Measurements from ENCODE around the gene STAT3.
"Not testable (repeated sequence)": the region's sequence is repeated elsewhere in the genome, so short reads cannot be mapped to it uniquely, and the experiment has no call there.

Gene STAT3

DNA sequence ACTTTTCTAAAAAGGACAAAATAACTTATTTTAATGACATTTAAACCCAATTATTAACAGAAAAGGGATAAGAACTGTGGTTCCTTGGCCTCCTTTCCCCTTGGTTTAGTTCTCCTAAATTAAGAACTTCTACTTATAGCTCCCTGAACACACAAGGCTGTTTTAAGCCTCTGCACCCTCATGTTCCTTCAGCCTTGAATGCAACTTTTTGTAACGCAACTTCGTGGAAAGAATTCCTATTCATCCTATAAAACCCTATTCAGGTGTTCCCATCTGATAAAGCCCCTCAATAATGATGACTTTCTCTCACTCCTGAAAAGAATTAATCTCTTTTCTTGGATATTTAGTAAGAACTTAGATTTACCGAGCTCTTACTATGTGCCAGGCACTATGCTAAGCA, 6.3 kb downstream of the STAT3 start:
- Mint-ChIP-seq H3K4me3 (no peak overlapping the region), H3K27ac (peak overlapping the region; percentile 62), H3K36me3 (ENCODE audit: low read depth) (peaks cover 19% of the 10 kb centered on the region), H3K27me3 (ENCODE audit: low read depth) (no peaks in the 10 kb centered on the region), H3K9me3 (no peaks in the 10 kb centered on the region), H3K4me1 (ENCODE audit: low read depth) (peaks cover 45% of the 10 kb centered on the region)
- DNase-seq (ENCODE audit: low spot score), result no peak

DNA sequence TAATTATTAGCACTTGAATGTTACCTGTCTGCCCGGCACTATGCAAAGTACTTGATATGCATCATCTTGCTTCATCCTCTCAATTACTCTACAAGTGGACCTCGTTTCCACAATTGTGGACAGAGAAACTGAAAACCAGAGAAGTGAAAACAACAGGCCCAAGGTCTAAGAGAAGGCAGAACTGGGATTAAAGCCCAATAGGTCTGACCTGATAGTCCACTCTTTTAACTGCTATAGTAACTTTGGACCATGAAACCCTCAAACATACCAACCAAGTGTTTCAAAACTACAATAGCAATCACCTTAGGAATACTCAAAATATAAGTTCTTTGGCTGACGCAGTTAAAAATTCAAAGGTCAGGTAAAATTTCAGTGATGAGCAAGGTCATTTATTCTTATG, 7.3 kb downstream of the STAT3 start:
- H3K4me3 Mint-ChIP-seq, result no peak overlapping the region
- DNase-seq (ENCODE audit: low spot score), result no peak
- no peak overlapping the region for H3K27ac Mint-ChIP-seq
- H3K36me3 Mint-ChIP-seq (ENCODE audit: low read depth), result peaks cover 14% of the 10 kb centered on the region
- H3K9me3 Mint-ChIP-seq, result no peaks in the 10 kb centered on the region
- no peaks in the 10 kb centered on the region for H3K27me3 Mint-ChIP-seq (ENCODE audit: low read depth)
- peaks cover 40% of the 10 kb centered on the region for H3K4me1 Mint-ChIP-seq (ENCODE audit: low read depth)

DNA sequence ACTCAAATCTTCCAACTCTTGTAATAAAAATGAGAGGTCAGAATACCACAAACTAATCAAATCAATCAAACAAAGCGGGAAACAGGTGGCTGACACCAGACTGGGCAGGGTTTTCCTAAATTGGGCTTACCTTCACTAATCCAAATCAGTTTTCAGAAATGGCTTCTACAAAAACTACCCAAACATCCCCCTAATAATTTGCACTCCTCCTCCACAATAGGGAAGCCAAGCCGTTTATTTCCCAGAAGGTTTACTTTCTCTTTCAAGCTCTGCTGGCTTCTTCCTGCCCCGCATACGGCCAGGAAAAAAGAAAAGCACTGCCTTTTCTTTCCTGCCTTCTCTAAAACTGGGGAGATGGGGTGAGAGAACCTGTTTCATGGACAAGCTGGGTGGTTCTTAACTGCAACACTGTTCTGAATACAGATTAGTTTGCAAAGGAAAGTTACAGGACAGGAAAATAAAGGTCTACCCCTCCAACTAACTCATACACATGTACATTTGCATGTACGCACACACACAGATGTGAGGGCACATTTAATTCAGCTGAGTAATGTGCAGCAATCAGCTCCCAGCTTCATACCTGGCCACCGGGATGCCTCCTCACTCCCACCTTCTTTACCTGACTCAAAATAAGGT, 9.2 kb downstream of the STAT3 start:
- DNase-seq (ENCODE audit: low spot score), result no peak
- no peaks in the 10 kb centered on the region for H3K9me3 Mint-ChIP-seq
- H3K4me1 Mint-ChIP-seq (ENCODE audit: low read depth), result peaks cover 34% of the 10 kb centered on the region
- H3K27me3 Mint-ChIP-seq (ENCODE audit: low read depth), result no peaks in the 10 kb centered on the region
- peak overlapping the region; percentile 77 for H3K27ac Mint-ChIP-seq
- peaks cover 16% of the 10 kb centered on the region for H3K36me3 Mint-ChIP-seq (ENCODE audit: low read depth)
- H3K4me3 Mint-ChIP-seq, result peak overlapping the region; percentile 88

DNA sequence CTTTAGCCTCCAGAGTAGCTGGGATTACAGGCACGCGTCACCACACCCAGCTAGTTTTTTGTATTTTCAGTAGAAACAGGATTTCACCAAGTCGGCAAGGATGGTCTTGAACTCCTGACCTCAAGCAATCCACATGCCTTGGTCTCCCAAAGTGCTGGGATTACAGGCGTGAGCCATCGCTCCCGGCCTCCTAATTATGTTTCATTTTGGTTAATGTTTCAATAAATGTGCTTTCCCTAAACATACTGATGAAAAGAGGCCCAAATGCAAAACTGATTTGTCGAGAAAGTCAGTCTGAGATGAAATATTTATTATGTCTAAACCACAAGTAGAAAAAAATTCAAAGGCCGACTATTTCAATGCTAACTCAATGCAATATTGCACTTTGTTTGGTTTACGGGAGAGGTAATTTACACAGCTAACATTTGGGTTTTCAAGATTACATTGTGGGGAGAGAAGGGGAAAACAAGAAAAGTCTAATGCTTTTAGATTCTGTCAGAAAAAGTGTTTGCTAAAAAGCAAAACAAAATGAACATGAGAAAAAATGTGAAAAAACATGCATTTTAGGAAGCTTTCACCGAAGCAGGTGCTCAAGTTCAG, 9.8 kb downstream of the STAT3 start:
- DNase-seq (ENCODE audit: low spot score), result no peak
- Mint-ChIP-seq H3K27ac (peak overlapping the region; percentile 77), H3K4me3 (peak overlapping the region; percentile 88), H3K36me3 (ENCODE audit: low read depth) (peaks cover 17% of the 10 kb centered on the region), H3K9me3 (no peaks in the 10 kb centered on the region), H3K4me1 (ENCODE audit: low read depth) (peaks cover 34% of the 10 kb centered on the region), H3K27me3 (ENCODE audit: low read depth) (no peaks in the 10 kb centered on the region)

DNA sequence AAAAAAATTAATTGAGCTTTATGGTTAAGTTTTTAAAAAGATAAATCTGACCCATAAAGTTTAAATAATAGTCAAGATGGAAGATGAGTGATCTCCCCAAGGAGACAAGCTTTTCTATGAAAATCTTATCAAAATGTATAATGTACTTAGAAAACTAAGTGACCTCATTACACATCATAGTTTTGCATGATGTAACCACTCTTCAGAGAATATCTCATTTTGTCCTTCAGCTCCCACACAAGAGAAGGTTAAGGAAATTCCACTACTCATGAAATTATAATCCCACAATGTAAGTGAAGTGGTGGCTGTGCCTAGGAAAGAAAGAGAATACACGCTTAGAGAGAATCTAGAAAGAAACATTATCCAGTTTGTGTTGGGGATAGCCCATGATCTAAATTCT, 14.3 kb downstream of the STAT3 start:
- Mint-ChIP-seq H3K4me3 (no peak overlapping the region), H3K4me1 (ENCODE audit: low read depth) (peaks cover 28% of the 10 kb centered on the region), H3K27me3 (ENCODE audit: low read depth) (no peaks in the 10 kb centered on the region), H3K27ac (no peak overlapping the region), H3K36me3 (ENCODE audit: low read depth) (peaks cover 24% of the 10 kb centered on the region), H3K9me3 (peaks cover 5% of the 10 kb centered on the region)
- no peak for DNase-seq (ENCODE audit: low spot score)

DNA sequence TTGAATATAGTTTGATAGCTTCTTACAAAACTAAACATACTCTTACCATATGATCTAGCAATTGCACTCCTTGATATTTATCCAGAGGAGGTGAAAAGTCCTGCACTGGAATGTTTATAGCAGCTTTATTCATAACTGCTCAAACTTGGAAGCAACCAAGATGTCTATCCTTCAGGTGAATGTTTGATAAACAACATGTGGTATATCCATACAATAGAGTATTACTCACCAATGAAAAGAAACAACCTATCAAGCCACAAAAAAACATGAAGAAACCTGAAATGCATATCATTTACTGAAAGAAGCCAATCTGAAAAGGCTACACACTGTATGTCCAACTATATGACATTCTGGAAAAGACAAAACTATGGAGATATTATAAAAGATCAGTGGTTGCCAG, 16.1 kb downstream of the STAT3 start:
- peaks cover 5% of the 10 kb centered on the region for H3K9me3 Mint-ChIP-seq
- DNase-seq (ENCODE audit: low spot score), result no peak
- H3K27me3 Mint-ChIP-seq (ENCODE audit: low read depth), result no peaks in the 10 kb centered on the region
- H3K4me1 Mint-ChIP-seq (ENCODE audit: low read depth), result peaks cover 28% of the 10 kb centered on the region
- H3K27ac Mint-ChIP-seq, result no peak overlapping the region
- peaks cover 22% of the 10 kb centered on the region for H3K36me3 Mint-ChIP-seq (ENCODE audit: low read depth)
- no peak overlapping the region for H3K4me3 Mint-ChIP-seq

DNA sequence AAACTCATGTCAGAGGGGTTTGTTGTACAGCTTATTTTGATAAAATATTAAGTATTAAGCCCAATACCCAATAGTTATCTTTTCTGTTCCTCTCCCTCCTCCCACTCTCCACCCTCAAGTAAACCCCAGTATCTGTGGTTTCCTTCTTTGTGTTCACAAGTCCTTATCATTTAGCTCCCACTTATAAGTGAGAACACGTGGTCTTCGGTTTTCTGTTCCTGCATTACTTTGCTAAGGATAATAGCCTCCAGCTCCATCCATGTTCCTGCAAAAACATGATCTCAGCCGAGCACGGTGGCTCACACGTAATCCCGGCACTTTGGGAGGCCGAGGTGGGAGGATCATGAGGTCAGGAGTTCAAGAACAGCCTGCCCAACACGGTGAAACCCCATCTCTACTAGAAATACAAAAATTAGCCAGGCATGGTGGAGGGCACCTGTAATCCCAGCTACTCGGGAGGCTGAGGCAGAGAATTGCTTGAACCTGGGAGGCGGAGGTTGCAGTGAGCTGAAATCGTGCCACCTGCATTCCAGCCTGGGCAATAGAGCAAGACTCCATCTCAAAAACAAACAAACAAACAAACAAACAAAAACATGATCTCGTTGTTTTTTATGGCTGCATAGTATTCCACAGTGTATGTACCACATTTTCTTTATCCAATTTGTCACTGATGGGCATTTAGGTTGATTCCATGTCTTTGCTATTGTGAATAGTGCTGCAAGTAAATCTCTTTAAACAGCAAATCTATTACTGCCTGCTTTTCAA, 19.3 kb downstream of the STAT3 start:
- not testable (repeated sequence) for DNase-seq (ENCODE audit: low spot score); H3K27ac Mint-ChIP-seq; H3K9me3 Mint-ChIP-seq; H3K27me3 Mint-ChIP-seq (ENCODE audit: low read depth); H3K4me3 Mint-ChIP-seq
- Mint-ChIP-seq H3K4me1 (ENCODE audit: low read depth) (peaks cover 44% of the 10 kb centered on the region), H3K36me3 (ENCODE audit: low read depth) (peaks cover 21% of the 10 kb centered on the region)

DNA sequence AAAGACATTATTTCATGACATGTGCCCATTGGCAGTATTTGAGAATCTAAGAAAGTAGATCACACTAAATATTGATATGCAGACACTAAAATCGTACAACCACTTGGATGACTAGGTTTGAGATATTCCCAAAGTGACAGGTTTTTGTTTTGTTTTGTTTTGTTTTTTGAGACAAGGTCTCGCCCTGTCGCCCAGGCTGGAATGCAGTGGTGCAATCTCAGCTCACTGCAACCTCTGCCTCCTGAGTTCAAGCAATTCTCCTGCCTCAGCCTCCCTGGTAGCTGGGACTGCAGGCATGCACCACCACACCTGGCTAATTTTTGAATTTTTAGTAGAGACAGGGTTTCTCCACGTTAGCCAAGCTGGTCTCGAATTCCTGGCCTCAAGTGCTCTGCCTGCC, 19.9 kb downstream of the STAT3 start:
- H3K9me3 Mint-ChIP-seq; H3K4me3 Mint-ChIP-seq; DNase-seq (ENCODE audit: low spot score); H3K27me3 Mint-ChIP-seq (ENCODE audit: low read depth); H3K27ac Mint-ChIP-seq: not testable (repeated sequence)
- Mint-ChIP-seq H3K4me1 (ENCODE audit: low read depth) (peaks cover 49% of the 10 kb centered on the region), H3K36me3 (ENCODE audit: low read depth) (peaks cover 22% of the 10 kb centered on the region)

DNA sequence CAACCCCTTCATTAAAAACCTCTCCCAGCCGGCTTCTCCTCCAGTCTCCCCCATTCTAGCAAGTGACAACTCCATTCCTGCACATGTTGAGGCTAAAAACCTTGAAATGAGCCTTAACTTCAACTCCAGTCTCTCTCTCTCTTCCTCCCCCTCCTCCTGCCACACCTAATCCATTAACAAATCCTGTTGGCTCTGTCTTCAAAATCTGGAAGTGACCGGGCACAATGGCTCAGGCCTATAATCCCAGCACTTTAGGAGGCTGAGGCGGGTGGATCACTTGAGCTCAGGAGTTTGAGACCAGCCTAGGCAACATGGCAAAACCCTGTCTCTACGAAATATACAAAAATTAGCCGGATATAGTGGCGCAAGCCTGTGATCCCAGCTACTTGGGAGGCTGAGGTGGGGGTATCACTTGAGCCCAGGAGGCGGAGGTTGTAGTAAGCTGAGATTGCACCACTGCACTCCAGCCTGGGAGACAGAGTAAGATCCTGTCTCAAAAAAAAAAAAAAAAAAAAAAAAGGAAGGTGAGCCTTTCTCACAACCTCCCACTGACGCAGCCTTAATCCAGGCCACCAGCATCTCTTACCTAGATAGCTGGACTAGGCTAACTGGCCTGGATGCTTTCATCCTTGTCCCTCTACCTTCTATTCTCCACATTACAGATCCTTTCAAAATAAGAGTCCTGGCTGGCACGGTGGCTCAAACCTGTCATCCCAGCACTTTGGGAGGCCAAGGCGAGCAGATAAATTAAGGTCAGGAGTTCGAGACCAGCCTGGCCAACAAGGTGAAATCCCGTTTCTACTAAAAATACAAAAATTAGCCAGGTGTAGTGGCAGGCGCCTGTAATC, 21.8 kb downstream of the STAT3 start:
- not testable (repeated sequence) for DNase-seq (ENCODE audit: low spot score); H3K9me3 Mint-ChIP-seq; H3K4me3 Mint-ChIP-seq; H3K27me3 Mint-ChIP-seq (ENCODE audit: low read depth); H3K27ac Mint-ChIP-seq
- Mint-ChIP-seq H3K4me1 (ENCODE audit: low read depth) (peaks cover 62% of the 10 kb centered on the region), H3K36me3 (ENCODE audit: low read depth) (peaks cover 23% of the 10 kb centered on the region)

DNA sequence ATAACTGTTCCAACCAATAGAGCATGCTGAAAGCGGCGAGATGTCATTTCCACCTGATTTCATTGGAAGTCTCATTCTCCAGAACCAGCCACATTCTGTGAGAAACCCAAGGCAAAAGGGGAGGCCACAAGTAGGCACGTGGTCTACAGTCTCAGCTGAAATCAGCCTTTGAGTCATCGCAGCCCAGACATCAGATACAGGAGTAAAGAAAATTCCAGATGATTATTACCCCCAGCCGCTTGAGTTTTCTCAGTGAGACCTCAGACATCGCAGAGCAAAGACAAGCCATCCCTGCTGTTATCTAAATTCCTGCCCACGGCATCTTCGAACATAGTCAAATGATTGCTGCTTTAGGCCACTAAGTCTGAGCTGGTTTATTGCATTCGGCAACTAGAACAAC, 23.1 kb downstream of the STAT3 start:
- Mint-ChIP-seq H3K36me3 (ENCODE audit: low read depth) (peaks cover 17% of the 10 kb centered on the region), H3K9me3 (no peaks in the 10 kb centered on the region), H3K27me3 (ENCODE audit: low read depth) (no peaks in the 10 kb centered on the region), H3K4me1 (ENCODE audit: low read depth) (peaks cover 62% of the 10 kb centered on the region), H3K4me3 (peak overlapping the region; percentile 4), H3K27ac (no peak overlapping the region)
- peak; percentile 47 for DNase-seq (ENCODE audit: low spot score)

DNA sequence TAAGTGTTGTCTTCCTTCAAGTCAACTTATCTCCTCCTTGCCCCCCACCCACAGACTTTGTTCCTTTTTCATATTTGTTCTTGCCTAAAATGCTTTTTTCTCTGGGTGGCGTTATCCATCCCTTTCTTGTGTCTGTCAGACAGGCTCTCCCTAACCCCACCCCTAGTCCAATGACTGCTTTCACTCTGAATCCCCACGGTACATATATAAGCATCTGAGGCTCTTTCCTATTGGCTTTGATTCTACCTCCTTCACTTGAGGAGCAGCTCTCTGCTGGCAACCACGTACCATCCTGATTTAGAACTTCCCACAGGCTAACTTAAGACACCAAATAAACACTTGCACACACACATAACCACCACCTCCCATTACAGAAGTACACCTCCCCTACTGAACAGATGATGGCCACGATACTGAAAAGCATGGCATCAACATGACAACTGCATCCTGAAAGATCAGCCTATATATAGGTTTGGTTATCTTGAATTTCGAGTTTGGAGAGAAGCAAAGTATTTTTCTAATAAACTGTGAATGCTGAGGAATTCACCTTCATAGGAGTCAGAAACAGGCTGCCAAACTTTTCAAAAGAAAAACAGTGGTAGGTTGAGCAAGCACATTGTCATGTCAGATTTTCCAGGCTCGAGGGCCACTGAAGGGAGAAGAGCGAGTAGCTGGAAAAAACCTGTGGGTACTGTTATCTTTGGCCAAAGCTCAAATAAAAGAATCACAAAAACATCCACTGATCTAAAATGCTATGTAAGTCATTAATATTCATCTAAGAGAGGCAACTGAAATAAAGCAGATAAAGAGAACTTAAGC, 24.3 kb downstream of the STAT3 start:
- H3K27ac Mint-ChIP-seq, result peak overlapping the region; percentile 58
- peaks cover 62% of the 10 kb centered on the region for H3K4me1 Mint-ChIP-seq (ENCODE audit: low read depth)
- no peaks in the 10 kb centered on the region for H3K9me3 Mint-ChIP-seq
- DNase-seq (ENCODE audit: low spot score), result peak; percentile 29
- H3K4me3 Mint-ChIP-seq, result peak overlapping the region; percentile 9
- H3K27me3 Mint-ChIP-seq (ENCODE audit: low read depth), result no peaks in the 10 kb centered on the region
- H3K36me3 Mint-ChIP-seq (ENCODE audit: low read depth), result peaks cover 22% of the 10 kb centered on the region

DNA sequence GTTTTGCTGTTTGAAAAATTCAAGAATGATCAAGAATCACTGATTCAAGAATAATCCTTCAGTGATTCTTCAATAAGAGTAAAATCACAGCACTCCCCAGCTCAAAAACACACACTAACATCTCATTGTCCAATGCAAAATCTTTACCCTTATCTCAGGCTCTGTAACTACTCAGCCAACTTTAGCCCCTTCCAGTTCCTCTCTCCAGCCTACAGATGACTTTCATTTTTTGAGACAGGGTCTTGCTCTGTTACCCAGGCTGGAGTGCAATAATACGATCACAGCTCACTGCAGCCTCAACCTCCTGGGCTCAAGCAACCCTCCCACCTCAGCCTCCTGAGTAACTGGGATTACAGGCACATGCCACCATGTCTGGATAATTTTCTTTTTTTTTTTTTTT, 25.0 kb downstream of the STAT3 start:
- Mint-ChIP-seq H3K27me3 (ENCODE audit: low read depth) (no peaks in the 10 kb centered on the region), H3K27ac (peak overlapping the region; percentile 13), H3K4me1 (ENCODE audit: low read depth) (peaks cover 62% of the 10 kb centered on the region), H3K4me3 (no peak overlapping the region), H3K9me3 (no peaks in the 10 kb centered on the region), H3K36me3 (ENCODE audit: low read depth) (peaks cover 23% of the 10 kb centered on the region)
- DNase-seq (ENCODE audit: low spot score), result no peak

DNA sequence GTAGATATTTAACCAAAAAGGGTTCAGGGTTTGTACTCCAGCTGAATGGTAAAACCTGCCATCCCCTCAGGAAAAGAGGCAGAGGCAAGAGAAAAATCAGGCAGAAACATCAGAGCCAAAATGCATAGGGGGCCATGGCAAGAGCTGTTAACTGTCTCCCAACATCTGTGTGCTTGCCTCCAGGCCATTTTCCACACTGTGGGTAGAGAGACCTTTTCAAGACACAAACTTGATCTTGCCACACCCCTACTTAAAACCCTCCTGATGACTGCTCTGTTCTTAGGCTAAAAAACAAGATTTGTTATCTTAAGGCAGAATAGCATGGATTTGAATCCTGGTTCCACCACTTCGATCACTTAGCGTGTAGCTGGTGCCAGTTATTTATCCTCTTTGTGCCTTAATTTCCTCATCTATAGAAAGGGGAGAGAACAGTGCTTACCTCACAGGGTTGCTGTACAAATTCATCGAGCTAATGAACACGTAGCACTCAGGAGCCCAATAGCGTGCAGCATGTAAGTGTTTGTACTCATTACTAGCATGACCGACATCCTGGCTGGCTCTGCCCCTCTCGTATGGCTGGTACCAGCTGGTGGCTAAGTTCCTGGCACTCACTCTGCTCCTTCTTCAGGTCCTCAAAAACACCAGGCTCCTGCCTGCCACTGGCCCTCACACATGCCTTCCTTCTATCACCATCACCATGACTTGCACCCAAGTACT, 25.8 kb downstream of the STAT3 start:
- Mint-ChIP-seq H3K36me3 (ENCODE audit: low read depth) (peaks cover 23% of the 10 kb centered on the region), H3K9me3 (no peaks in the 10 kb centered on the region), H3K27ac (peak overlapping the region; percentile 36), H3K4me1 (ENCODE audit: low read depth) (peaks cover 56% of the 10 kb centered on the region), H3K27me3 (ENCODE audit: low read depth) (no peaks in the 10 kb centered on the region), H3K4me3 (no peak overlapping the region)
- no peak for DNase-seq (ENCODE audit: low spot score)
